GM06990 (cell line): Measurements from ENCODE around the gene KLHL6.

Experiments
- DNase-seq: peaks from one replicate; pipeline ENCODE4 v3.0.0-alpha.2; 2011; ENCODE audit not compliant: insufficient read length; ENCODE audit errors: extremely low read depth
- H3K27me3 ChIP-seq: replicated peaks from 2 replicates; pipeline ENCODE4 v1.6.0; 2011; ENCODE audit warnings: low read length; ENCODE audit not compliant: control insufficient read depth, insufficient read depth
- H3K36me3 ChIP-seq: 2 replicates; pipeline ENCODE4 v1.5.1; 2011; ENCODE audit warnings: low read length; ENCODE audit not compliant: control insufficient read depth, insufficient read depth
- H3K4me3 ChIP-seq: replicated peaks from 2 replicates; pipeline ENCODE4 v1.5.1; 2011; ENCODE audit warnings: low read depth, mild to moderate bottlenecking, control low read depth, low read length
- CTCF ChIP-seq: IDR thresholded peaks from 2 replicates; pipeline ENCODE4 v1.5.1; 2011; ENCODE audit warnings: low read length, control low read depth, mild to moderate bottlenecking, inconsistent platforms; ENCODE audit not compliant: insufficient read depth, poor library complexity, severe bottlenecking

Gene KLHL6

GRCh38 chr3:183497313-183497712 is 58.2 kb downstream of the KLHL6 start:
- Histone ChIP-seq H3K27me3 (no peaks in the 10 kb centered on the region), H3K36me3 (no peaks in the 10 kb centered on the region; the same call in none of the 2 replicates), H3K4me3 (no peak overlapping the region)
- no peak for DNase-seq
- TF ChIP-seq CTCF, result no peak

DNA sequence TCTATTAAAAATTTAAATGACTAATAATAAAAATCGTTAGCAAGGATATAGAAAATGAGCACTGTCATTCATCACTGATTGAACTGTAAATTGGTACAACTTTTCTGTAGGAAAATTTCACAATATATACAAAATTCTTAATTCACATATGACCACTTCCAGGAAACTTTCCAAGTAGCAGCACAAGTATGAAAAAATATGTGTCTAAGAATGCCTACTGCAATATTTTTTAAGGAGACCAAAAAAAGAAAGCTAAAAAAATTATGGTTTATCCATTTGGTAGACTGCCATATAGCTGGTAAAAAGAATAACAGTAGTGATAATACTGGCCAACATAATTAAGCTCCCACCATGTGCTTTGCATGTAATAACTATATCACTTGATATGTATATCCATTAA is 59.2 kb downstream of the KLHL6 start:
- H3K4me3 ChIP-seq, result no peak overlapping the region
- peaks cover 7% of the 10 kb centered on the region for H3K36me3 ChIP-seq
- no peaks in the 10 kb centered on the region for H3K27me3 ChIP-seq
- DNase-seq, result no peak
- TF ChIP-seq CTCF, result no peak

GRCh38 chr3:183494341-183494740 is 61.2 kb downstream of the KLHL6 start:
- Histone ChIP-seq H3K27me3 (no peaks in the 10 kb centered on the region), H3K4me3 (no peak overlapping the region), H3K36me3 (peaks cover 7% of the 10 kb centered on the region)
- DNase-seq, result no peak
- no peak for TF ChIP-seq CTCF

- Histone ChIP-seq H3K36me3 (peaks cover 7% of the 10 kb centered on the region), H3K27me3 (no peaks in the 10 kb centered on the region), H3K4me3 (no peak overlapping the region)
- no peak for TF ChIP-seq CTCF
- no peak for DNase-seq
Measured at GRCh38 chr3:183493296-183494045, 62.0 kb downstream of the KLHL6 start.

DNA sequence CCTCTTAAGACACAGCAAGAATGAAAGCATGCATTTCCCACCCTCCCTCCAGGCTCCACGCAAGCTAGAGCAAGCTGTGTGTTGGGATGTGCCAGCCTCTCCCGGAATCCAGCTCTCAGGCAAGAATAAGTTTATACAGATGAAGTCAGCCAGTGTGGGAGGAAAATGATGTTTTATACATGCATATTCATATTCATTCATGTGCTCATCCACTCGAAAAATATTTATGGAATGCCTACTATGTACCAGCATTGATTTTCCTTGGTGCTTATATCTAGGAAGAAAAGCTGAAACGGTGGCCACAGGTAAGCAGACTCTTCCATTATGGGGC is 62.7 kb downstream of the KLHL6 start:
- no peak overlapping the region for H3K4me3 ChIP-seq
- H3K27me3 ChIP-seq, result no peaks in the 10 kb centered on the region; the same call in 1 of the 2 replicates
- no peak for DNase-seq
- no peak for TF ChIP-seq CTCF
- H3K36me3 ChIP-seq, result peaks cover 7% of the 10 kb centered on the region
